Measurements from ENCODE around the gene NOS3. TPM values are rescaled to one million over a fixed set of nuclear protein-coding genes. Genes with fewer than 3 reads are reported as not detected.

Gene NOS3
- total RNA-seq, 6 donors from 2014 or later = 3.1 to 95.3 (median 16.2) TPM

DNA sequence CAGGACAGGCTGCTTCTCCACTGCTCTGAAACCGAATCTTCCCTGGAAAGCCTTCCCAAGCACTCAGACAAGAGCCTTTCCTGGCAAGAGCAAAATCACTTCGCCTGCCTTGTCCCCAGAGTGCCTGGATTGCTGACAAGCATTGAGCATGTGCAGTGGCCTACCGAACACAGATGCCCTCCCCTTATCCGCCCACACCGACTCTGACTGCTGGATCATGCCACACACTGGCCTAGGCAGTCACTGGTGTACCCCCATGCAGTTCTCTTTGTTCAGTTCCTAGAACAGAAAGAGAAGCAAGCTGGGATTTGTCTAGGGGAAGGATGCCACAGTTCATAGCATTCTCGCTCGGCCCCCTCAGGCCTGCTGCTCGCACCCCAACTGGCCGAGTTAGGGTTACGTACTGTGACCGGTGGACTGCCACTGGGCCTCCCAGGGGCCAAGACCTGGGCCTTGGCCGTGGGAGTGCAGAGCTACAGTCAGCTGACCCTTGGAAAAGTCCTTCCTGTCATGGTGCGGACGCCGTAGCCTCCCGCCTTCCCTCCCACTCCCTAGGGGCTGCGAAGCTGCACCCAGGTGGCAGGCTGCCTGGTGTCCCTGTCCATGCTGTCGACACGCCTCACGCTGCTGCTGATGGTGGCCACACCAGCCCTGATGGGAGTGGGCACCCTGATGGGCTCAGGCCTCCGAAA, 44.4 kb downstream of the NOS3 start:
- Histone ChIP-seq H3K36me3 (peaks cover 0 to 48% (median 34%) of the 10 kb centered on the region in 4 donors), H3K4me3 (no peak overlapping the region), H3K27ac (no peak overlapping the region), H3K9me3 (no peaks in the 10 kb centered on the region), H3K27me3 (no peaks in the 10 kb centered on the region), H3K4me1 (peaks cover 13 to 21% (median 15%) of the 10 kb centered on the region in 4 donors)
- whole genome bisulfite sequencing, 2 donors = 88 to 90% methylated on average over 20 to 21 of the region's 21 CpGs
- ATAC-seq (ENCODE audit: low FRiP score in 2 of 2) (no peak), DNase-seq (peak in 1 of 2 donors; percentile 56)
- TF ChIP-seq, protein P1, sequence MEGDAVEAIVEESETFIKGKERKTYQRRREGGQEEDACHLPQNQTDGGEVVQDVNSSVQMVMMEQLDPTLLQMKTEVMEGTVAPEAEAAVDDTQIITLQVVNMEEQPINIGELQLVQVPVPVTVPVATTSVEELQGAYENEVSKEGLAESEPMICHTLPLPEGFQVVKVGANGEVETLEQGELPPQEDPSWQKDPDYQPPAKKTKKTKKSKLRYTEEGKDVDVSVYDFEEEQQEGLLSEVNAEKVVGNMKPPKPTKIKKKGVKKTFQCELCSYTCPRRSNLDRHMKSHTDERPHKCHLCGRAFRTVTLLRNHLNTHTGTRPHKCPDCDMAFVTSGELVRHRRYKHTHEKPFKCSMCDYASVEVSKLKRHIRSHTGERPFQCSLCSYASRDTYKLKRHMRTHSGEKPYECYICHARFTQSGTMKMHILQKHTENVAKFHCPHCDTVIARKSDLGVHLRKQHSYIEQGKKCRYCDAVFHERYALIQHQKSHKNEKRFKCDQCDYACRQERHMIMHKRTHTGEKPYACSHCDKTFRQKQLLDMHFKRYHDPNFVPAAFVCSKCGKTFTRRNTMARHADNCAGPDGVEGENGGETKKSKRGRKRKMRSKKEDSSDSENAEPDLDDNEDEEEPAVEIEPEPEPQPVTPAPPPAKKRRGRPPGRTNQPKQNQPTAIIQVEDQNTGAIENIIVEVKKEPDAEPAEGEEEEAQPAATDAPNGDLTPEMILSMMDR (IDR thresholded peaks at IDR 0.05) = no peak
- TF ChIP-seq POLR2A (IDR thresholded peaks at IDR 0.05) = no peak
- TF ChIP-seq EP300 (IDR thresholded peaks at IDR 0.05) = no peak
- TF ChIP-seq POLR2AphosphoS5 (IDR thresholded peaks at IDR 0.05) = no peak

DNA sequence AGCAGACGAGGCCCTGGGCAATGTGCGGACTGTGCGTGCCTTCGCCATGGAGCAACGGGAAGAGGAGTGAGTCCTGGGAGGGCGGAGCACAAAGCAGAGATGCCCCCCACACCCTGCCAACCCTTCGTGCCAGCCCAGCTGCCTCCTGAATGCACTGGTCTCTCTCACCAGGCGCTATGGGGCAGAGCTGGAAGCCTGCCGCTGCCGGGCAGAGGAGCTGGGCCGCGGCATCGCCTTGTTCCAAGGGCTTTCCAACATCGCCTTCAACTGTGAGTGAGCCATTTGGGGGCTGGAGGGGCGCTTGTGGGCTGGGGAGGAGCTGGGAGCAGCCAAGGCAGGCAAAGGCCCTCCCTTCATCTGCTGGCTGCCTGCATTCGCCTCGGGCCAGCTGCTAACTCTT, 45.1 kb downstream of the NOS3 start:
- DNase-seq = peak in 1 of 2 donors; percentile 63
- WGBS, 2 donors = 85 to 92% methylated on average over 7 to 17 of the region's 17 CpGs
- ATAC-seq (ENCODE audit: low FRiP score in 2 of 2) = no peak

DNA sequence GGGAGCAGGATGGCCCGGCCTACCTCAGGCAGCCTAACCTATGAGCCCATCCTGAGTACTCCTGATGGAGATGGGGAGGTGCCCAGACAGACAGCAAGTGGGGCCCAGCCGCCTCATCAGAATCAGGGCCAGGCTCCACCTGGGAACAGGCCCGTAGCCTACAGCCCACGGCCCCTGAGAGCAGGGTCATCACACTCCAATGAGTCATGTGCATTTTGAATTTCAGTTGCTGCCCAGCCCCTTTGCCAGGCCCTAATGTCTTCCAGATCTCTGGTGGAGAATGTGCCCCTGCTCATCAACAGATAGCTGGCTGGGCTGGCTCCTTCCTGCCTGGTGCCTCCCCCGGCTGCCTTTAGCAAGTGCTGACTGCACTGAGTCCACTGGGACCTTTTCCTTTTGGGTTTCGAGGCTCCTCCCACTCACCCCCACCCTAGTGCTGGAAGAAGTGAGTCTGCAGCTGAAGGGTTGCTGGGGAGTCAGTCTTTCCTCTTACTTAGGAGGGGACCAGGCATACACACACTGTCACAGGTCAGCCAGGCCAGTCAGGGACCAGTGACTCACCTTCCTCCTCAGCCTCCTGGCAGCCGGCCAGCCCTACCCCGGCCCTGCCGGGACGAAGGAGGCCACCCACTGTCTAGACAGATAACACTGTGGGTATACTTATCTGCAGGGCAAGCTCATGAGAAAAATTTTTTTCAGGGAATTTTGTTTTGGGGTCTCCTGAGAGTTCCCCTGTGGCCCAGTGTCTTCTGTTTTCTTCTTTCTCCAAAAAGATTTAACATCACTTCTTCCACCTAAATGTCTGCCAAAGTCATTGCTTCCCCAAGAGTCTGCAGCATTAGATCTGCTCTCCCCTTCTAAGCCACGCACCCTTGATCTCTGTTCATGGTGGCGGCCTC, 48.4 kb downstream of the NOS3 start:
- Histone ChIP-seq H3K36me3 (peaks cover 0 to 48% (median 40%) of the 10 kb centered on the region in 4 donors), H3K4me1 (peaks cover 13 to 17% (median 15%) of the 10 kb centered on the region in 4 donors), H3K27me3 (no peaks in the 10 kb centered on the region), H3K9me3 (no peaks in the 10 kb centered on the region), H3K4me3 (no peak overlapping the region), H3K27ac (peak overlapping the region in 3 of 4 donors; percentile 8 to 60 (median 16))
- WGBS, 2 donors = 29 to 45% methylated on average over 8 to 11 of the region's 12 CpGs
- ATAC-seq (ENCODE audit: low FRiP score in 2 of 2) (peak; percentile 54 to 80), DNase-seq (peak; percentile 80 to 91)
- TF ChIP-seq, protein P1 (IDR thresholded peaks at IDR 0.05) = no peak
- peak in 1 of 4 donors; percentile 40 for TF ChIP-seq POLR2A (IDR thresholded peaks at IDR 0.05)
- no peak for TF ChIP-seq EP300 (IDR thresholded peaks at IDR 0.05)
- TF ChIP-seq POLR2AphosphoS5 (IDR thresholded peaks at IDR 0.05) = peak in 1 of 2 donors; percentile 17

More for the DNA sequence above, 45.1 kb downstream of the NOS3 start:
- H3K4me1 ChIP-seq = peaks cover 13 to 17% (median 15%) of the 10 kb centered on the region in 4 donors
- H3K4me3 ChIP-seq = no peak overlapping the region
- no peak overlapping the region for H3K27ac ChIP-seq
- TF ChIP-seq POLR2AphosphoS5 (IDR thresholded peaks at IDR 0.05) (no peak), POLR2A (IDR thresholded peaks at IDR 0.05) (no peak), EP300 (IDR thresholded peaks at IDR 0.05) (no peak)
- TF ChIP-seq, protein P1 (IDR thresholded peaks at IDR 0.05) = no peak
- no peaks in the 10 kb centered on the region for H3K27me3 ChIP-seq
- peaks cover 0 to 48% (median 34%) of the 10 kb centered on the region in 4 donors for H3K36me3 ChIP-seq
- no peaks in the 10 kb centered on the region for H3K9me3 ChIP-seq

DNA sequence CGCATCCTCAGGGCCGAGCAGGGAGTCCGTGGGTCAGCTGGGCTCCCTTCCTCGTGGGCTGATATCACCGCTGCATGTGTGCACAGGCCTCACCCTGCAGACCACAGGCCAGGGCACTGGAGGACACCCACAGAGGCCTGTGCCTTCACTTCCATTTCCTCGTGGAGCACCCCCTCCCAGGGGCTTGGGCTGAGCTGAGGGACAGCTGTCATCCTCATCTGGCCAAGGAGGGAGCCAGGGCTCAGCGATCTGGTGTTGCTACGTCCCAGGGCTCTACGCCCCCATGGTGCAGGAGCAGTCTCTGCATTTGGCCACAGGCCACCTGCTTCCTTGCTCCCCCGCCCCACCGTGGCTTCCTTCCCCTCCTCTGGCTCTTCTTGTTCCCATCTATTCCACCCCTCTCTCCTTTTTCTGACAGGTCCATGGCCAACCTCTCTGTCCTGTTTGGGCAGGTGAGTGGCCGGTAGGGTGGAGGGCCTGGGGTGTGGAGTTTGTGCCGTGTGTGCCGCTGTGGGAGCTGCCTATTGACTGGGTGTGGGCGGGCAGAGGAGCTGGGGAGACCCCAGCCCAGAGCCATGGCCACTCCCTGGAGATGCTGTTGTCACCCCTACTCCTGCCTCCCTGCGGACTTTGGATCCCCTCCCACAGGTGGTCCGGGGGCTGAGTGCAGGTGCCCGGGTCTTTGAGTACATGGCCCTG, 49.2 kb downstream of the NOS3 start:
- Histone ChIP-seq H3K9me3 (no peaks in the 10 kb centered on the region), H3K27ac (peak overlapping the region in 1 of 4 donors; percentile 8), H3K4me1 (peaks cover 13 to 17% (median 15%) of the 10 kb centered on the region in 4 donors), H3K36me3 (peaks cover 0 to 46% (median 35%) of the 10 kb centered on the region in 4 donors), H3K4me3 (no peak overlapping the region), H3K27me3 (no peaks in the 10 kb centered on the region)
- DNase-seq (peak in 1 of 2 donors; percentile 61), ATAC-seq (ENCODE audit: low FRiP score in 2 of 2) (peak in 1 of 2 donors; percentile 2)
- 75 to 78% methylated on average over 15 to 16 of the region's 18 CpGs for WGBS, 2 donors
- TF ChIP-seq, protein P1 (IDR thresholded peaks at IDR 0.05) = no peak
- TF ChIP-seq POLR2A (IDR thresholded peaks at IDR 0.05) (no peak), EP300 (IDR thresholded peaks at IDR 0.05) (no peak), POLR2AphosphoS5 (IDR thresholded peaks at IDR 0.05) (no peak)
